GM21528 (cell line): ENCODE results near the gene KIAA0753.
"Not testable (repeated sequence)": the region's sequence is repeated elsewhere in the genome, so short reads cannot be mapped to it uniquely, and the experiment has no call there.

Experiments used
- ATAC-seq: cut with Tn5 transposase; IDR thresholded peaks from one replicate; pipeline ENCODE4 v1.9.1; 2021; ENCODE audit warnings: mild to moderate bottlenecking, moderate library complexity; ENCODE audit not compliant: unreplicated experiment, low FRiP score

KIAA0753 gene

GRCh38 chr17:6573982-6574686 lies 66.4 kb downstream of the KIAA0753 start:
- ATAC-seq, result no peak

- not testable (repeated sequence) for ATAC-seq
Observed at GRCh38 chr17:6573495-6573894, 67.0 kb downstream of the KIAA0753 start.

DNA sequence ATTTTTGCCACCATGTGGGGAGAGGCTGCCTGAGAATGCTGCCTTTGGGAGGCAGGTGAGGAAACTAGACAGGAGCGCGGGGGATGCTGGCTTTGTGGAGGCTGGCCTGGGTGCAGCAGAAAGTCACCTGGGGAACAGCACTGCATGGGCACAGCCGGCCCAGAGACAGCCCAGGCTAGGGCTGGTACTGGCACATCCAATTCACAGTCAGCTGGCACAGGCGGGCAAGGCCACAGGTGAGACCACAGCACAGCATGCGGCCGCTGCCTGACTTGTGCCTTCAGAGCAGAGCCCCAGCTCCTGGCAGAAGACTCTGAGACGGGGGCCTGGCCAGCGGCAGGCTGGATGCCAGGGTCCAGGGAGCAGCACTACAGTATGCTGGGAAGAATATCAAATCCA lies 67.5 kb downstream of the KIAA0753 start:
- ATAC-seq, result no peak

DNA sequence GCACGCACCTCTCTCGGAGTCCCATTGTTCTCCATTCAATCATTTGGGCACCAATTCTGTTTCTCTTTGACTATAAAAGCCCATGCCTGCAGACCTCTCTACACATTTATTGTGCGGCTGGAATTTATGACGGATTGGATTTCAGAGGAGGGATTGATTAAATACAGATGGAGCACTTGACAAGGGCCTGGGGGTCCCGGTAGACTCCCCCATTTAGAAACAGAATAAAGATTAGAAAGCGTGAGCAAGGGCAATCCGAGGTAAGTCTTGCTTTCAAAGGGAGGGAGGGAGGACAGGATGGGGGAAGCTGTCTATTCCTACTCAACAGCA lies 69.1 kb downstream of the KIAA0753 start:
- ATAC-seq, result no peak

DNA sequence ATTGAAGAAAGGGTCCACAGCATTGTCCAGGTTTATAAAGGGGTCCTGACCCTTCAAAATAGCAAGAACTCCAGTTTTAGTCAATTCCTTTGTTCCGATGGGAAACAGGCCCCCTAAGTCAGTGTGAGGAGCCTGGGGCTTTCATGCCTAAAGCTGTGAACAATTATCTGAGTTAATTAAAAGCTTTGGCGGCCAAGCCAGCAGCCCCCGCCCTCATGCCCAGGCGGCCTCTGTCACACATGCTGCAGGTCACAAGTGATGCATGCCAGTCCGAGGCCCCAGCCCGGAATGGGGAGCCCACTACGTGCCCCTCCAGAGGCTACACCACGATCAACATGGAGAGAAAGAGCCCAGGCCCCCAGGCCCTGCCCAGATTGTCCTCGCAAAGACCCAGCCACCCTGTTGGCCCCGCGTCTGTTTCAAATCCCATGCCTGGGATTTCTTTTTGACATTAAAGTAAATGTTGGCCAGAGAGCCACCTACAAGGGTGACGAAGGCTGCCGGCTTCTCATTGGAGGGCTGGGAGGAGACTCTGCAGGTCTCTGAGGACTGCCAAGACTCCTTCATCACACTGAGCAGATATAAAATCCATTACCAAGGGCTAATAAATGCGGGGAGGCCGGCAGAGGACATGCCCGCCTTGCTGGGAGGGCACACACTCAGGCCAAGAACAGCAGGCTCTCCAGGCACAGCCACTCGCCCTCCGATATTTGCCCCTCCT lies 69.6 kb downstream of the KIAA0753 start:
- no peak for ATAC-seq

DNA sequence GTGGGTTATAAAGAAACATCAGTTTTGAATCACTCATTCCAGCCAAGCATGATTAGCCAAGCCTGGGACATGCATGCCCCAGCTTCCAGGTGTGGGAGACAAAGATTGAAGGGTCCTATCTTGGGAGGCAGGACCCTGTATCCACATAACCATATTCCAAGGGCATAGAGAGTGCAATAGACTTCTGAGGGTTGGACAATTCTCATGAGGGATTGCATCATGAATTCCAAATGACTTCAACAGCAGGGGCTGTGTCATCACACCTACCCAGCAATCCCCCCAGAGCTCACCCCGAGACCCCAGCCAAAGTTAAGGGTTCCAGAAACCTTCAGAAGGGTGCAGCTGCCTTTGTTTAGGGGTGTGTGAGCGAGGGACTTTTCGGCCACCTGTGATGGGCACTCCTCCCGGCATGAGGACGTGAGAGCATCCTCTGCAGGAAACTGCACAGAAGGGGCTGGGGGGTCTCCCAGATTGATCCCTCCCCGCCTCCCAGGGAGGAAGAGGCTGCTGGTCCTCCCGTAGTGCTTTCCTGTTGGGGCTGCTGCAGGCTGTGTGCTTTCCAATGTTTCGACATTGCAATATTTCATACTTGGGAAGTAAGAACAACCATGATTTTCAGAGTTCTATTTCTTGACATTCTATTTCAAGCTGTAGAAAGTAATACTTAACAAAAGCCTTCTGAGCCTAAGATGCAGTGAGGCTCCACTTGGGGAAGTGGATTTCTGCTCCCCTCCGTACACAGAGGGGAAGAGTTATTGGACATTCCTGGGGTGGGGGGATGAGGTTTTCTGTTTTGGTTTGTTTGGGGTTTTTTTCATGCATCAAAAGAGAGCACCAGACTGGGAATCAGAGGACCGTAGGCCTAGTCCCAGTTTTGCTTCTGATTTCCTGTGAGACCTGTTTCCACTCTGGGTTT lies 70.9 kb downstream of the KIAA0753 start:
- no peak for ATAC-seq

DNA sequence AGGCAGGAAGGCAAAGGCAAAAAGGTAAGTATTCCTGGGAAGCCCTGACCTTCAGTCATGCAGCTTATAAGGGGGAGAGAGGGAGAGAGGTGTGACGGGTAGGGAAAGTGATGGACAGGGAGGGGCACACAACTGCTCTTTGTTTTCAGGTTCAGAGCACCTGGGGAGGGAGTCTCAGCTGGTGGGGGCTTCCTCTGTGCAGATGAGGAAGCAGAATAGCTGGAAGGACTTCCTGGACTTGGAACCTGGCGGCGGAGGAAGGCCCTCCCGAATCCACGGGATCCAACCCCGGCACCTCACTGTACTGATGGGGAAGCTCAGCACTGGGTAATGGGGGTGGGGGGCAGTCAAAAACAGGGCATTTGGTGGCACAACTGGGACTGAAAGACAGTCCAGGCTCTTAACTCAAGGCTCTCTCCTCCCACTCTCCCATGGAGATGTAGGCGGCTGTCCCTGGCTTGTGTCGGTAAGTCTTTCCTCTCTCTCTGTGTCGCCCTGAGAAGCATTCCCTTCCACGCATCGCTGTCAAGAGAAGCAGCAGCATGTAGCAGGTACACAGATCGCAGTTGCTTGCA lies 72.2 kb downstream of the KIAA0753 start:
- ATAC-seq, result no peak

DNA sequence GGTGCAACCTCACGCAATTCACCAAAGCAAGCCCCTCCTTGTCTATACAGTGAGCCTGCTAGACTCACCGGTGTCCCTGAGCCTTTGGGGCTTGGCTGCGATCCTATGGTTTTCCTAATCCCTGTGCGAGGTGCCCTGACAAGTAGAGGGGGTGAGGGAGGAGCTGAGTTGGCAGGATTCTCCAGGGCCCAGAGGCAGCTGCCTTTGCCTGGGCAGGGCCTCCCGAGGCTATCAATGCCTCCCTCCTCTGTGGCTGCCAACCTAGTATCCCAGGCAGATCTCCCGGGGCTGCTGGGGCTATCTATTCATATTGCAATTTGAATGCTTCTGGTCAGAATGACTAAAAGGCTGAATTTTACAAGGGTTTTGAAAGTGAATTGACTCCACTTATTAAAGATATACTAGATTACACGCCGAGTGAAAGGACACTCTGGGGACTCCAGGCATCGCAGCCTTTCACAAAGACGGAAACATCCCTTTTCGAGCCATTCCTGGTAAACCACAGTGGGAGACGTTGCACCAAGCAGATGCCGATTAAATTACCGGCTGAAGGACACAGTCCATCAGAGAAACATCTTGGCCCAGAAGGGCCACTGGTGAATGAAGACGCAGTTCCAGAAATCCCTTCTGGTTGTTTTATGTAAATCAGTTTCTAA lies 72.9 kb downstream of the KIAA0753 start:
- ATAC-seq, result no peak

GRCh38 chr17:6561446-6561845 lies 79.1 kb downstream of the KIAA0753 start:
- ATAC-seq, result no peak

- no peak for ATAC-seq
Observed at GRCh38 chr17:6560496-6560895, 80.0 kb downstream of the KIAA0753 start.

DNA sequence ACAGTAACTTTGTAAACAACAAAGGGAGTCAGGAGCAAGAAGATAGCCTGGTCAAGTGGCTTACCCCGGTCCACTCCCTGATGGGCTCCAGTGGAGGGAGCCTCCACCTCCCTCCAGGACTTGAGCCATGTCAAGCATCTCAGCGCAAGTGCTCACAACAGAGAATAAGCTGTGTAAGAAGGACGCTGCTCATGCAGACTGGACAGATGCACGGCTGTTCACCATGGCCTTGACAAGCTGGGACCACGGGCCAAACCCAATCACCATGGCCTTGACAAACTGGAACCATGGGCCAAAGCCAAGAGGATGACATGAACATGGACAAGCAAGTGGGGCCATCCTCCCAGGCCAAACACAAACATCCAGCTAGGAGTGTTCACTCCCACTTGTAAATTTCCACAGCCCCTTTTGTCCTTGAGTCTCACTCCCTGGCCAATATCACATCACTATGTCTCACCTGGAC lies 80.7 kb downstream of the KIAA0753 start:
- no peak for ATAC-seq

DNA sequence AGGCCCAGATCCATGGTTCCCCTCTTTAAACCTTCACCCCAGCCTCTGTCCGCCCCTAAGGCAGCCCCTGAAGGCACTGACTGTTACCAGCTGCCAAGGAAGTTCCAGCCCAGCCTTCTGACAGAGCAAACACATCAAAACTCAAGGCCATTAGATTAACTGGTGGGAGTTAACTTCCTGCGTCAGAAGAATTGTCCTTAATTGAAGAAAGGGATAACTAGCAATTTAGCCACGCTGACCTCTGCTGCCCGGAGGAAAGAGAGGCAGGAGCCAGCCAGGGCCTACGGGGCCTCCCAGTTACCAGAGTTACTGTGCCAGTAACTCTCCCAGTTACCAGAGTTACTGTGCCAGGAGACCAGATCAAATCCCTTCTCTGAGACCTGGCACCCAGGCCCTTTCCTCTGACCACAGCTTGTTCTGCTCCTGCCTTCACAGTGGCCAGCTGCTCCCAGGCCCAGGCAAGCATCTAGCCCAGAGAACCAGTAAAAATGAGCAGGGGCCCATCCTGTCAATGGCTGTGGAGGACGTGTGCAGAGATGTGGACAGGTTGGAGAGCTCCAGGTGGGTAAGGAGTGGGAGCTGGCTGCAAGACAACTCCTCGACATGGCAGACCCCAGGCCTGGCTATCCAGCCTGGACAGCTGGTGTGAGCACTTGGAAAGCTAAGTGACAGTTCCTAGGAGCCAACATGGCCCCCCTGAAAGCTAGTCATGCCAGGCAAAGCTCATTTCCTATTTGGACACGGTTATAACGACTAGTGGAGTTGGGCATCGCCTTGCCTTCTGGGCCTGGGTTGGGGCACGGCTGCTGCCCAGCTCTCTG lies 81.4 kb downstream of the KIAA0753 start:
- ATAC-seq, result no peak

GRCh38 chr17:6558276-6558675 lies 82.2 kb downstream of the KIAA0753 start:
- ATAC-seq, result no peak

DNA sequence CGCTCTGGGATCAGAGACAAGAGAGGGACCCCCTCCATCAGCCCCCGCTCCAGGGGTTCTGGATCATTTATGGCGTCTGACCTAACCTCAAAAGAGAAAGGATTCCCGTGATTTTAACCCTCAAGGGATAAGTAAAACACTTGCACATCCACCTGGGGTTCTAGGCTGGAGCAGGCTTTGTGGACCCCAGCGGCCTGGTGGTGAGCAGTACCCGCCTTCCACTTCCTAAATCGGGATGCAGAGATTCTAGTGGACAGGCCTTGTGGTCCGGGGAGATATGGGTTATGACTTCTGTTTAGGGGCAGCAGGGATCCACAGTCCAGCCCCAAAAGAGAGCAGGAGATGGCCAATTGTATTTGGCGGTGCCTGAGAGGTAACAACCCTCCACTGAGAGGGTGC lies 83.5 kb downstream of the KIAA0753 start:
- no peak for ATAC-seq

- no peak for ATAC-seq
Observed at GRCh38 chr17:6556121-6557039, 84.1 kb downstream of the KIAA0753 start, which contains the start of gene PITPNM3. Gene PITPNM3, minus strand, starts transcription at chr17:6556555. Its CDS starts 149 bp downstream, at chr17:6556406.

DNA sequence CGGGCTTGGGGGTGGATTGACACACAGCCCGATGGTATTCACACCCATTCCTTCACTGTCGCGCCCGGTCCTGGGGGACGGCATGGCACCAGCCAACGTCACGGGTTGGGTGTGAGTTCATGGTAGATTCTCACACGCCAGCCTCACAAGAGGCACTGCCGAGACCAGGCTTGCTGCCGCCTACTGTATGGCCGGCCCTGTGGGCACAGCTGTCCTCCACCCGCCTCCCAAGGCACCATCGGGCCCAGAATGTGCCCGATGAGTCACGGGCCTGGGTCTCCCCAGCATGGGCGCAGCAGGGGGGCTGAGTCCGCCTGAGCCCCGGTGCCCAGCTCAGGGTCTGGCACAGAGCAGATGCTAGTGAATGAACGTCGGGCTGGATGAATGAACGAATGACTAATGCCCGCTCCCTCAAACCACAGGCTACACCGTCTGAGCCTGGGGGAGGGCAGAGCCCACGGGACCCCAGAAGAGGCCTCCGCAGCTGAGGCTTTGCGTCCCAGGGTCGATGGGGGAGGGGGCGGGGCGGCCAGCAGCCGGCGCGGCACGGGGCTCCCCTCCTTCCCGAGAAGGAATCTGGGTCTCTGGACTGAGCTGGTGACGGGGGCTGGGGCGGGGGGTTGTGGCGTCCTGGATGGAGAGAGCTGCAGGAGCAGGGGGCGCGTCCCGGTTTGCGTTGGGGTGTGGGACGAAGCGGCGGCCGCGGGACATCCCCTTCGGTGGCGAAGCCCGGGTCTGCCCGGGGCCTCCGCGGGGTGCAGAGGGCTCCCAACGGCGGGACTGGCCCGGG lies 85.0 kb downstream of the KIAA0753 start:
- ATAC-seq, result no peak

DNA sequence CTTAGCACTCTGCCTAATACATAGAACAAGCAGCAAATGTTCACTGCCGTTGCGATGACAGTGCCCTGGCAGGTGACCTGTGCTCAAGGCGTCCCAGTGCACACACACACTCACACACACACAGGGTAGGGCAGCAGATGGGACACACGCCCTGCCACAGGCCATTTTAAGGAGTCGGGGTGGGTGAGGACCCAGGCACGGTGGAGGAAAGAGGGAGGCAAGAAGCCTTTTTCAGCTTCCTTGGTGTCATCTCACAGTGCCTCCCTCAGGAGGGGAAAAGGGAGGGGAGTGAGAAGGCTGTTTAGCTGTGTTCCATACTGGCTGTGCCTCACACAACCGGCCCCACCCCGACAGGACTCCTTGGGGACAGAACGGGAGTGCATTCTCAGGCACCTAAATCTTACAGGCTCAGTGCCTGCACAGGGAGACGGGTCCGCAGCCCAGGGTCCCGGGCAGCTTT lies 85.6 kb downstream of the KIAA0753 start:
- no peak for ATAC-seq
